Amniotic stem cell (primary cell): ENCODE results near the gene APBA3.

ENCODE experiments used
- DNase-seq: peaks from one replicate; lab custom pipeline; 2025; lab: John Stamatoyannopoulos, UW

The APBA3 gene

GRCh38 chr19:3761382-3762129, at the start of gene APBA3:
TSS of gene APBA3 (minus strand) at chr19:3761692. CDS start at chr19:3760264, 1,428 bp downstream.
- DNase-seq: peak; percentile 83

GRCh38 chr19:3810708-3811355, 49.3 kb upstream of the APBA3 start:
- DNase-seq: no peak

- no peak for DNase-seq
Observed at GRCh38 chr19:3809881-3810707, 48.6 kb upstream of the APBA3 start.

- DNase-seq: no peak
Observed at GRCh38 chr19:3808420-3809143, 47.1 kb upstream of the APBA3 start.

- no peak for DNase-seq
Observed at GRCh38 chr19:3807574-3808354, 46.3 kb upstream of the APBA3 start.

GRCh38 chr19:3807131-3807480, 45.6 kb upstream of the APBA3 start:
- DNase-seq: no peak

- no peak for DNase-seq
Observed at GRCh38 chr19:3805859-3806258, 44.4 kb upstream of the APBA3 start.

- DNase-seq: no peak
Observed at GRCh38 chr19:3804429-3804828, 42.9 kb upstream of the APBA3 start.

GRCh38 chr19:3803986-3804385, 42.5 kb upstream of the APBA3 start:
- no peak for DNase-seq

- no peak for DNase-seq
Observed at GRCh38 chr19:3803114-3803888, 41.8 kb upstream of the APBA3 start.

- no peak for DNase-seq
Observed at GRCh38 chr19:3801412-3802096, 40.1 kb upstream of the APBA3 start.

- DNase-seq: no peak
Observed at GRCh38 chr19:3800996-3801395, 39.5 kb upstream of the APBA3 start.

- DNase-seq: no peak
Observed at GRCh38 chr19:3798137-3798536, 36.6 kb upstream of the APBA3 start.

- DNase-seq: no peak
Observed at GRCh38 chr19:3796358-3796757, 34.9 kb upstream of the APBA3 start.

GRCh38 chr19:3793799-3794198, 32.3 kb upstream of the APBA3 start:
- no peak for DNase-seq

- DNase-seq: no peak
Observed at GRCh38 chr19:3792114-3792513, 30.6 kb upstream of the APBA3 start.

- no peak for DNase-seq
Observed at GRCh38 chr19:3790941-3791340, 29.4 kb upstream of the APBA3 start.

GRCh38 chr19:3790209-3790734, 28.8 kb upstream of the APBA3 start:
- no peak for DNase-seq

GRCh38 chr19:3788996-3789778, 27.7 kb upstream of the APBA3 start:
- DNase-seq: no peak
